H9 (cell line): Measurements from ENCODE around the gene EPB41L4B. TPM values are rescaled to one million over a fixed set of nuclear protein-coding genes. Genes with fewer than 3 reads are reported as not detected.
A peak's percentile ranks its signal among the peaks of the same experiment; 100 is the strongest.

Experiments used
- DNase-seq: peaks from one replicate; pipeline ENCODE4 v3.0.0-alpha.2; 2017
- H2AFZ ChIP-seq: one replicate; pipeline ENCODE4 v1.6.1; 2013; ENCODE audit warnings: mild to moderate bottlenecking, low read length, control low read depth, moderate library complexity
- H2AK5ac ChIP-seq: 2 replicates; pipeline ENCODE4 v1.6.1; 2013; ENCODE audit warnings: low read length, control low read depth, mixed read lengths; ENCODE audit not compliant: insufficient read length
- H2BK120ac ChIP-seq: one replicate; pipeline ENCODE4 v1.6.1; 2013; ENCODE audit warnings: low read depth, mild to moderate bottlenecking, low read length, control low read depth, inconsistent platforms; ENCODE audit not compliant: poor library complexity, severe bottlenecking
- H2BK12ac ChIP-seq: 2 replicates; pipeline ENCODE4 v1.6.1; 2013; ENCODE audit warnings: low read length, control low read depth, mixed read lengths, low read depth; ENCODE audit not compliant: insufficient read length
- H2BK15ac ChIP-seq: 2 replicates; pipeline ENCODE4 v1.6.1; 2013; ENCODE audit warnings: low read depth, low read length, control low read depth
- H2BK20ac ChIP-seq: one replicate; pipeline ENCODE4 v1.6.1; 2013; ENCODE audit warnings: low read depth, mild to moderate bottlenecking, low read length, control low read depth, inconsistent platforms; ENCODE audit not compliant: poor library complexity, severe bottlenecking
- H2BK5ac ChIP-seq: 2 replicates; pipeline ENCODE4 v1.6.1; 2013; ENCODE audit warnings: low read length, control low read depth, mixed read lengths; ENCODE audit not compliant: insufficient read length
- H3K14ac ChIP-seq: 2 replicates; pipeline ENCODE4 v1.6.1; 2013; ENCODE audit warnings: low read length, control low read depth; ENCODE audit not compliant: insufficient read depth
- H3K18ac ChIP-seq: 2 replicates; pipeline ENCODE4 v1.6.1; 2013; ENCODE audit warnings: low read depth, mild to moderate bottlenecking, mixed read lengths, low read length, control low read depth; ENCODE audit not compliant: insufficient read length
- H3K23ac ChIP-seq: 2 replicates; pipeline ENCODE4 v1.6.1; 2013; ENCODE audit warnings: low read length, control low read depth, mixed read lengths, low read depth; ENCODE audit not compliant: insufficient read length
- H3K23me2 ChIP-seq: 2 replicates; pipeline ENCODE4 v1.6.1; 2013; ENCODE audit warnings: low read depth, mild to moderate bottlenecking, mixed read lengths, low read length, control low read depth; ENCODE audit not compliant: insufficient read length, poor library complexity, severe bottlenecking
- H3K27ac ChIP-seq: 2 replicates; pipeline ENCODE4 v1.5.1; 2013; ENCODE audit warnings: low read length, control low read depth, mixed read lengths, low read depth; ENCODE audit not compliant: insufficient read length
- H3K27me3 ChIP-seq: 2 replicates; pipeline ENCODE4 v1.6.1; 2013; ENCODE audit warnings: low read length, control low read depth, inconsistent platforms; ENCODE audit not compliant: insufficient read depth
- H3K4ac ChIP-seq: 2 replicates; pipeline ENCODE4 v1.6.1; 2013; ENCODE audit warnings: low read depth, mild to moderate bottlenecking, control low read depth, inconsistent platforms, low read length, moderate library complexity
- H3K4me1 ChIP-seq: 2 replicates; pipeline ENCODE4 v1.6.1; 2013; ENCODE audit warnings: low read length, control low read depth, inconsistent platforms; ENCODE audit not compliant: insufficient read depth
- H3K4me2 ChIP-seq: 2 replicates; pipeline ENCODE4 v1.6.1; 2013; ENCODE audit warnings: low read length, control low read depth, mixed read lengths; ENCODE audit not compliant: insufficient read length, insufficient read depth
- H3K56ac ChIP-seq: 2 replicates; pipeline ENCODE4 v1.6.1; 2013; ENCODE audit warnings: low read depth, mild to moderate bottlenecking, mixed read lengths, low read length, control low read depth; ENCODE audit not compliant: insufficient read length
- H3K79me1 ChIP-seq: 2 replicates; pipeline ENCODE4 v1.6.1; 2013; ENCODE audit warnings: low read depth, mild to moderate bottlenecking, moderate library complexity, low read length, control low read depth, inconsistent platforms; ENCODE audit not compliant: insufficient read depth, poor library complexity, severe bottlenecking
- H3K79me2 ChIP-seq: 2 replicates; pipeline ENCODE4 v1.6.1; 2013; ENCODE audit warnings: low read length, control low read depth, inconsistent platforms; ENCODE audit not compliant: insufficient read depth
- H3K9ac ChIP-seq: 2 replicates; pipeline ENCODE4 v1.6.1; 2013; ENCODE audit warnings: low read length, control low read depth, mixed read lengths; ENCODE audit not compliant: insufficient read length; ENCODE audit errors: extremely low read depth
- H3K9me3 ChIP-seq: one replicate; pipeline ENCODE4 v1.6.1; 2013; ENCODE audit warnings: low read depth, low read length, inconsistent platforms; ENCODE audit not compliant: control insufficient read depth
- H3T11ph ChIP-seq: one replicate; pipeline ENCODE4 v1.6.1; 2013; ENCODE audit warnings: mild to moderate bottlenecking, low read length, control low read depth, inconsistent platforms
- H4K20me1 ChIP-seq: one replicate; pipeline ENCODE4 v1.6.1; 2013; ENCODE audit not compliant: control insufficient read depth, insufficient read length, insufficient read depth
- H4K5ac ChIP-seq: 2 replicates; pipeline ENCODE4 v1.6.1; 2013; ENCODE audit warnings: low read depth, mild to moderate bottlenecking, mixed read lengths, low read length, control low read depth; ENCODE audit not compliant: insufficient read length
- H4K8ac ChIP-seq: replicated peaks from 2 replicates; pipeline ENCODE4 v1.6.1; 2013; ENCODE audit warnings: low read length, control low read depth, mixed read lengths, low read depth; ENCODE audit not compliant: insufficient read length
- H4K91ac ChIP-seq: 2 replicates; pipeline ENCODE4 v1.6.1; 2013; ENCODE audit warnings: low read depth, mild to moderate bottlenecking, moderate library complexity, mixed read lengths, low read length, control low read depth; ENCODE audit not compliant: insufficient read length
- H3K27ac Mint-ChIP-seq, 3 experiments: 2 replicates in 2 of 3; 3 replicates in 1 of 3; pipeline ENCODE4 v1.8.0; 2020 to 2021; ENCODE audit warnings: mixed read lengths in 3 of 3, mild to moderate bottlenecking in 1 of 3, moderate library complexity in 1 of 3
- H3K27me3 Mint-ChIP-seq: 2 replicates; pipeline ENCODE4 v1.8.0; 2021; ENCODE audit warnings: low read depth, mild to moderate bottlenecking, moderate library complexity, mixed read lengths
- H3K36me3 Mint-ChIP-seq, 3 experiments: 2 replicates in 2 of 3; 3 replicates in 1 of 3; pipeline ENCODE4 v1.8.0; 2020 to 2021; ENCODE audit warnings: low read depth in 3 of 3, mixed read lengths in 3 of 3; ENCODE audit not compliant: insufficient read depth in 1 of 3
- H3K4me1 Mint-ChIP-seq, 2 experiments: 2 replicates each; pipeline ENCODE4 v1.8.0; 2020; ENCODE audit warnings: mixed read lengths in 2 of 2
- H3K4me3 Mint-ChIP-seq, 2 experiments: 2 replicates in 1 of 2; 3 replicates in 1 of 2; pipeline ENCODE4 v1.8.0; 2020 to 2021; ENCODE audit warnings: mild to moderate bottlenecking in 2 of 2, mixed read lengths in 2 of 2, moderate library complexity in 1 of 2
- H3K9me3 Mint-ChIP-seq, 2 experiments: 2 replicates in 1 of 2; 3 replicates in 1 of 2; pipeline ENCODE4 v1.8.0; 2020; ENCODE audit warnings: mild to moderate bottlenecking in 2 of 2, mixed read lengths in 2 of 2, moderate library complexity in 1 of 2
- WGBS: extraction: QIAGEN DNeasy Blood & Tissue Kit; methylation state at CpG from one replicate; pipeline ENCODE4 v1.1.7; 2013; ENCODE audit warnings: missing lambda C conversion rate, low lambda C conversion rate, mixed read lengths; ENCODE audit not compliant: insufficient read length; ENCODE audit errors: extremely low coverage; 5-methylcytosine and 5-hydroxymethylcytosine counted together
- total RNA-seq: library from RNA; stranded (reverse); gene quantifications from 2 replicates; pipeline ENCODE4 v1.2.1, GENCODE V29; 2021
- TF ChIP-seq, protein P1 (sequence below): fragments of 200-600 bp; sonication (generic); conservative IDR thresholded peaks from 3 replicates; pipeline ENCODE4 v1.8.0; 2021; ENCODE audit warnings: antibody characterized with exemption, mild to moderate bottlenecking

Gene EPB41L4B
- total RNA-seq, 1 experiment from 2014 or later = 18.9 TPM

- Histone ChIP-seq H2BK12ac (no peak overlapping the region), H3K56ac (no peak overlapping the region), H2BK20ac (no peak overlapping the region), H3K14ac (no peak overlapping the region), H2BK120ac (no peak overlapping the region), H2BK15ac (no peak overlapping the region), H3K27me3 (no peaks in the 10 kb centered on the region), H4K5ac (no peak overlapping the region), H3K23ac (no peak overlapping the region), H3K4me2 (no peak overlapping the region), H3K27ac (no peak overlapping the region), H4K91ac (no peak overlapping the region), H3K79me1 (peaks cover 3% of the 10 kb centered on the region), H2AFZ (no peak overlapping the region), H4K20me1 (no peaks in the 10 kb centered on the region), H3K4me1 (peaks cover 2% of the 10 kb centered on the region; the same call in 1 of the 2 replicates), H3K79me2 (peaks cover 6% of the 10 kb centered on the region; the same call in 1 of the 2 replicates), H3K9ac (no peak overlapping the region), H3K4ac (no peak overlapping the region), H3K18ac (no peak overlapping the region), H4K8ac (no peak overlapping the region), H3K23me2 (no peaks in the 10 kb centered on the region), H3T11ph (no peak overlapping the region), H2AK5ac (no peak overlapping the region), H3K9me3 (no peaks in the 10 kb centered on the region), H2BK5ac (no peak overlapping the region)
- no CpG with 5 or more reads among the region's 11 CpGs for WGBS
- H3K4me3 Mint-ChIP-seq = no peak overlapping the region
- H3K9me3 Mint-ChIP-seq = no peaks in the 10 kb centered on the region
- TF ChIP-seq, protein P1, sequence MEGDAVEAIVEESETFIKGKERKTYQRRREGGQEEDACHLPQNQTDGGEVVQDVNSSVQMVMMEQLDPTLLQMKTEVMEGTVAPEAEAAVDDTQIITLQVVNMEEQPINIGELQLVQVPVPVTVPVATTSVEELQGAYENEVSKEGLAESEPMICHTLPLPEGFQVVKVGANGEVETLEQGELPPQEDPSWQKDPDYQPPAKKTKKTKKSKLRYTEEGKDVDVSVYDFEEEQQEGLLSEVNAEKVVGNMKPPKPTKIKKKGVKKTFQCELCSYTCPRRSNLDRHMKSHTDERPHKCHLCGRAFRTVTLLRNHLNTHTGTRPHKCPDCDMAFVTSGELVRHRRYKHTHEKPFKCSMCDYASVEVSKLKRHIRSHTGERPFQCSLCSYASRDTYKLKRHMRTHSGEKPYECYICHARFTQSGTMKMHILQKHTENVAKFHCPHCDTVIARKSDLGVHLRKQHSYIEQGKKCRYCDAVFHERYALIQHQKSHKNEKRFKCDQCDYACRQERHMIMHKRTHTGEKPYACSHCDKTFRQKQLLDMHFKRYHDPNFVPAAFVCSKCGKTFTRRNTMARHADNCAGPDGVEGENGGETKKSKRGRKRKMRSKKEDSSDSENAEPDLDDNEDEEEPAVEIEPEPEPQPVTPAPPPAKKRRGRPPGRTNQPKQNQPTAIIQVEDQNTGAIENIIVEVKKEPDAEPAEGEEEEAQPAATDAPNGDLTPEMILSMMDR = no peak
- H3K27ac Mint-ChIP-seq = peak overlapping the region in 2 of 3 experiments; percentile 8 to 50; a peak in 3 of 7 replicates
- no peaks in the 10 kb centered on the region for H3K27me3 Mint-ChIP-seq
- peaks cover 7 to 17% of the 10 kb centered on the region in 2 experiments; a peak in 3 of 4 replicates for H3K4me1 Mint-ChIP-seq
- H3K36me3 Mint-ChIP-seq = peaks cover 0 to 1% (median 0%) of the 10 kb centered on the region in 3 experiments; a peak in 1 of 7 replicates
- DNase-seq = no peak
Observed at GRCh38 chr9:109299891-109300290, 21.0 kb downstream of the EPB41L4B start.
